Natural killer cell (primary cell): ENCODE measurements around the gene METTL1. TPM values are rescaled to one million over a fixed set of nuclear protein-coding genes. Genes with fewer than 3 reads are reported as not detected.

Source experiments
- ATAC-seq, 3 donors: fragments of 150-1000 bp in 2 of 3; fragments of 200-7000 bp in 1 of 3; cut with Tn5 transposase; 1 replicate in 1 of 3; 2 replicates in 2 of 3; pipeline ENCODE4 v1.10.0; 2021; ENCODE audit warnings: mild to moderate bottlenecking in 2 of 3, moderate library complexity in 2 of 3
- DNase-seq, 2 donors: peaks; one replicate each; pipeline versions ENCODE4 v3.0.0 to v3.0.0-alpha.2; 2013 to 2021; ENCODE audit warnings: mixed read lengths in 1 of 2
- H3K27ac ChIP-seq: one replicate; pipeline ENCODE4 v1.5.1; 2013; ENCODE audit warnings: mild to moderate bottlenecking, low read length
- H3K27me3 ChIP-seq: one replicate; pipeline ENCODE4 v1.6.1; 2013; ENCODE audit warnings: low read length; ENCODE audit not compliant: control insufficient read depth, insufficient read depth
- H3K36me3 ChIP-seq: one replicate; pipeline ENCODE4 v1.6.1; 2013; ENCODE audit warnings: low read length; ENCODE audit not compliant: control insufficient read depth, insufficient read depth
- H3K4me1 ChIP-seq: one replicate; pipeline ENCODE4 v1.6.1; 2013; ENCODE audit warnings: low read length; ENCODE audit not compliant: control insufficient read depth, insufficient read depth
- H3K4me3 ChIP-seq: one replicate; pipeline ENCODE4 v1.5.1; 2013; ENCODE audit warnings: low read length
- H3K9me3 ChIP-seq: one replicate; pipeline ENCODE4 v1.6.1; 2013; ENCODE audit warnings: low read length; ENCODE audit not compliant: control insufficient read depth, insufficient read depth
- H3K27ac Mint-ChIP-seq, 2 donors: one replicate each; pipeline ENCODE4 v1.8.0; 2022; ENCODE audit warnings: mild to moderate bottlenecking in 2 of 2, mixed read lengths in 2 of 2, moderate library complexity in 1 of 2
- H3K27me3 Mint-ChIP-seq, 2 donors: one replicate each; pipeline ENCODE4 v1.8.0; 2022; ENCODE audit warnings: low read depth in 2 of 2, mixed read lengths in 2 of 2
- H3K36me3 Mint-ChIP-seq: one replicate; pipeline ENCODE4 v1.8.0; 2022; ENCODE audit warnings: mixed read lengths
- H3K4me1 Mint-ChIP-seq, 2 donors: one replicate each; pipeline ENCODE4 v1.8.0; 2022; ENCODE audit warnings: mixed read lengths in 2 of 2
- H3K4me3 Mint-ChIP-seq: one replicate; pipeline ENCODE4 v1.8.0; 2022; ENCODE audit warnings: mild to moderate bottlenecking, moderate library complexity, mixed read lengths
- H3K9me3 Mint-ChIP-seq, 2 donors: one replicate each; pipeline ENCODE4 v1.8.0; 2022; ENCODE audit warnings: mixed read lengths in 2 of 2
- WGBS: methylation state at CpG from one replicate; pipeline ENCODE4 v1.1.7; 2013; ENCODE audit warnings: missing lambda C conversion rate; ENCODE audit not compliant: insufficient coverage; 5-methylcytosine and 5-hydroxymethylcytosine counted together
- intact Hi-C: fragments of 100-400 bp; cut with micrococcal nuclease; formaldehyde crosslinking; loops from one replicate; pipeline ENCODE4 v1.14.2; 2022
- total RNA-seq, 4 donors: library from RNA; stranded (reverse); fragments of 120-200 nt in 1 of 4; gene quantifications; one replicate each; pipeline versions ENCODE4 v1.2.3 to v1.2.4, GENCODE V29; 2013 to 2022
- TF ChIP-seq, protein P1 (sequence below): fragments of 200-600 bp; IDR thresholded peaks from one replicate; pipeline ENCODE4 v1.8.0; 2022; ENCODE audit warnings: antibody characterized with exemption

The METTL1 gene
- total RNA-seq, 3 donors from 2014 or later (not counting 1 experiment from before 2014, with no cell fraction given) = 8.0 to 12.5 (median 8.8) TPM

DNA sequence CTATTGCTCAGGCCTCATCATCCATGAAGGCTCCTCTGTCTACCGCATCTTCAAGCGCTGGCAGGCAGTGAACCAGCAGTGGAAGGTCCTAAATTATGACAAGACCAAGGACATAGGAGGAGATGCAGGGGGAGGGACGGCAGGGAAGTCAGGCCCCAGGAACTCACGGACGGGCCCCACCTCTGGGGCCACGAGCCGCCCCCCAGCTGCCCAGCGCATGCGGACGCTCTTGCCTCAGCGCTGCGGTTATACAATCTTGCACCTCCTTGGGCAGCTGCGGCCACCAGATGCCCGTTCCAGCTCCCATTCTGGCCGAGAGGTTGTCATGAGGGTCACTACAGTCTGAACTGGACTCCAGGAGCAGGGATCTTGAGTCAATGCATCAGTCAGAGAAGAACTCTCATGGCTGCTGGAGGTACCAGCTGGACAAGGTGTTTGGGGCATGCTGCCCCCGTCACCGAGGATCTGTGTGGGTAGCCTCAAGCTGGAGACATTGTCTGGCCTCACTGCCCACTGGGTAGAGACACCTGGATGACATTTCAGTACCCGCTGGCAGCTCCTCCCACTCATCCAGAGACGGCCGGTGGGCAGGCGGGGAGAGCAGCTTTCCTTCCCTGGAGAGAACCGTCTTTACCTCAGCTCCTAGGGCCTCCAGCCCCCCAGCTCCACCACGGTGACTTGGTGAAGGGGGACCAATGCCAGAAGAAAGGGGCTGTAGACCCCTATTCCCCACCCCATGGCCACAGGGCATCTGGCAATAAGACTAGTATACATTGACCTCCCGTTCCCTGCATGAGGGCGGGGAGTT, 13.1 kb downstream of the METTL1 start:
- ATAC-seq (no peak), DNase-seq (no peak)
- Histone ChIP-seq H3K4me1 (peaks cover 25% of the 10 kb centered on the region), H3K4me3 (no peak overlapping the region), H3K27ac (no peak overlapping the region), H3K9me3 (no peaks in the 10 kb centered on the region), H3K36me3 (peaks cover 12% of the 10 kb centered on the region), H3K27me3 (peaks cover 5% of the 10 kb centered on the region)
- Mint-ChIP-seq H3K27me3 (peaks cover 8 to 14% of the 10 kb centered on the region in 2 donors), H3K9me3 (no peaks in the 10 kb centered on the region), H3K4me1 (peaks cover 27 to 37% of the 10 kb centered on the region in 2 donors), H3K27ac (no peak overlapping the region), H3K36me3 (no peaks in the 10 kb centered on the region), H3K4me3 (no peak overlapping the region)
- intact Hi-C loops = no loop called here
- TF ChIP-seq, protein P1, sequence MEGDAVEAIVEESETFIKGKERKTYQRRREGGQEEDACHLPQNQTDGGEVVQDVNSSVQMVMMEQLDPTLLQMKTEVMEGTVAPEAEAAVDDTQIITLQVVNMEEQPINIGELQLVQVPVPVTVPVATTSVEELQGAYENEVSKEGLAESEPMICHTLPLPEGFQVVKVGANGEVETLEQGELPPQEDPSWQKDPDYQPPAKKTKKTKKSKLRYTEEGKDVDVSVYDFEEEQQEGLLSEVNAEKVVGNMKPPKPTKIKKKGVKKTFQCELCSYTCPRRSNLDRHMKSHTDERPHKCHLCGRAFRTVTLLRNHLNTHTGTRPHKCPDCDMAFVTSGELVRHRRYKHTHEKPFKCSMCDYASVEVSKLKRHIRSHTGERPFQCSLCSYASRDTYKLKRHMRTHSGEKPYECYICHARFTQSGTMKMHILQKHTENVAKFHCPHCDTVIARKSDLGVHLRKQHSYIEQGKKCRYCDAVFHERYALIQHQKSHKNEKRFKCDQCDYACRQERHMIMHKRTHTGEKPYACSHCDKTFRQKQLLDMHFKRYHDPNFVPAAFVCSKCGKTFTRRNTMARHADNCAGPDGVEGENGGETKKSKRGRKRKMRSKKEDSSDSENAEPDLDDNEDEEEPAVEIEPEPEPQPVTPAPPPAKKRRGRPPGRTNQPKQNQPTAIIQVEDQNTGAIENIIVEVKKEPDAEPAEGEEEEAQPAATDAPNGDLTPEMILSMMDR = no peak
- 97% methylated on average over 23 of the region's 25 CpGs for WGBS

GRCh38 chr12:57757771-57758170, 14.1 kb downstream of the METTL1 start:
- Histone ChIP-seq H3K4me1 (peaks cover 27% of the 10 kb centered on the region), H3K36me3 (peaks cover 12% of the 10 kb centered on the region), H3K27me3 (no peaks in the 10 kb centered on the region), H3K4me3 (no peak overlapping the region), H3K27ac (no peak overlapping the region), H3K9me3 (no peaks in the 10 kb centered on the region)
- no peak for DNase-seq
- ATAC-seq = no peak
- Mint-ChIP-seq H3K27ac (no peak overlapping the region), H3K27me3 (peaks cover 0 to 4% of the 10 kb centered on the region in 2 donors), H3K4me1 (peaks cover 35 to 46% of the 10 kb centered on the region in 2 donors), H3K9me3 (no peaks in the 10 kb centered on the region), H3K4me3 (peak overlapping the region; percentile 35), H3K36me3 (no peaks in the 10 kb centered on the region)
- intact Hi-C loops = loop anchor here (2.0 kb wide), 1 partner anchor 147 kb away; no protein-coding TSS in a partner anchor
- WGBS = 97% methylated on average over 3 of the region's 4 CpGs
- TF ChIP-seq, protein P1 = no peak

DNA sequence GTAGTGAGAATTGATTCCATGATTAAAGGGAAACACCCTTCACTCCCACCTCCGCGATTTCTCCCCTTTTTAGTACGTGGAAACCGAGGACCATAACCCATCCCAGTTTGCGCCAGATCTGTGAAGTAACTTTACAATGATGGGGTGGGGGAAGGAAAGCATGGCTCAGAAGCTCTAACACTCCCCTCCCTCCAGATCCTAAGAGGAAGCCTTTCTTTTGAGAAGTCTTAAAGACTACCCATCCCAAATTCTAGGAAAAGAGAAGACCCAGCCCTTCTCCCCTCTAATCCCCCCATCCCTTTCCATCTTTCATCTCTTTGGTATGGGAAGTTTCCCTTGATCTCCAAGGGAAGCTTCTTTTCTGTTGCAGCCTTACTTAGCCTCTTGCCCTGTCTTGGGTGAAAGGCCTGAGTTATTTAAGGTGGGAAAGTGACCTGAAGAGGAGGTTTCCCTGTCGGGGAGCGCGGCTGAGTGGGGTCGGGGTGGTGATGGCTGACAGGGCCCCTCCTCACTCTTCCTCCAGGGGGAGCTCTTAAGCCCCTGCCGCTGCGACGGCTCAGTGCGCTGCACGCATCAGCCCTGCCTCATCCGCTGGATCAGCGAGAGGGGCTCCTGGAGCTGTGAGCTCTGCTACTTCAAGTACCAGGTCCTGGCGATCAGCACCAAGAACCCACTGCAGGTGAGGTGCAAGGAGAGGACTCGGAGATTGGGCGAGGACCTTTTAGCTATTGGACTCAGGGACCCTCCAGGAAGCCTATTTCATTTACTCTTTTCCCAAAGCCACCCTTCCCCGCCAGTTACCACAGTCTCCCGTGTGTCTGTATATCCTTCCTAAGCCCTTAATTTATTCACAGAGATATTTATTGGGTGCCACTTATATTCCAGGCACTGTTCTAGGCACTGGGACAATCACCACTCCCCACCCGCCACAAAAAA, 15.2 kb downstream of the METTL1 start:
- no peaks in the 10 kb centered on the region for H3K36me3 Mint-ChIP-seq
- TF ChIP-seq, protein P1 = peak; percentile 77
- peak overlapping the region; percentile 50 for H3K4me3 ChIP-seq
- intact Hi-C loops = loop anchor here (1.0 to 2.0 kb wide), 2 partner anchors 26 to 148 kb away; partner anchors contain the start of gene TSFM
- H3K9me3 Mint-ChIP-seq = no peaks in the 10 kb centered on the region
- no peaks in the 10 kb centered on the region for H3K9me3 ChIP-seq
- no peaks in the 10 kb centered on the region for H3K27me3 ChIP-seq
- DNase-seq = peak; percentile 55 to 87
- 40% methylated on average over 17 of the region's 22 CpGs for WGBS
- peaks cover 43 to 54% of the 10 kb centered on the region in 2 donors for H3K4me1 Mint-ChIP-seq
- peaks cover 12% of the 10 kb centered on the region for H3K36me3 ChIP-seq
- peak overlapping the region; percentile 91 for H3K4me3 Mint-ChIP-seq
- peaks cover 35% of the 10 kb centered on the region for H3K4me1 ChIP-seq
- H3K27me3 Mint-ChIP-seq = no peaks in the 10 kb centered on the region
- peak in 2 of 3 donors; percentile 11 to 16 for ATAC-seq
- H3K27ac ChIP-seq = peak overlapping the region; percentile 28
- H3K27ac Mint-ChIP-seq = peak overlapping the region; percentile 67 to 85
